IgD-negative memory B cell (primary cell): Measurements from ENCODE around the gene MCRIP1. TPM values are rescaled to one million over a fixed set of nuclear protein-coding genes. Genes with fewer than 3 reads are reported as not detected.

Experiments
- H3K27ac Mint-ChIP-seq, 3 donors: one replicate each; pipeline ENCODE4 v1.8.0; 2020 to 2022; ENCODE audit warnings: mild to moderate bottlenecking in 3 of 3, mixed read lengths in 3 of 3, moderate library complexity in 1 of 3
- H3K27me3 Mint-ChIP-seq: one replicate; pipeline ENCODE4 v1.8.0; 2021; ENCODE audit warnings: mixed read lengths
- H3K36me3 Mint-ChIP-seq: one replicate; pipeline ENCODE4 v1.8.0; 2020; ENCODE audit warnings: mild to moderate bottlenecking, mixed read lengths
- H3K4me1 Mint-ChIP-seq, 3 donors: one replicate each; pipeline ENCODE4 v1.8.0; 2020 to 2022; ENCODE audit warnings: mixed read lengths in 3 of 3, mild to moderate bottlenecking in 1 of 3
- H3K4me3 Mint-ChIP-seq, 4 donors: one replicate each; pipeline ENCODE4 v1.8.0; 2020 to 2022; ENCODE audit warnings: mild to moderate bottlenecking in 4 of 4, mixed read lengths in 4 of 4, moderate library complexity in 3 of 4
- H3K9me3 Mint-ChIP-seq, 3 donors: one replicate each; pipeline ENCODE4 v1.8.0; 2020 to 2021; ENCODE audit warnings: mixed read lengths in 3 of 3, mild to moderate bottlenecking in 1 of 3
- polyA plus RNA-seq: library from polyadenylated mRNA; unstranded; fragments of 300-500 nt; fragmentation: Illumina TruSeq; gene quantifications from one replicate; pipeline ENCODE4 v1.2.3, GENCODE V29; 2021

The MCRIP1 gene
- polyA plus RNA-seq, 1 donor from 2014 or later = 66.4 TPM

DNA sequence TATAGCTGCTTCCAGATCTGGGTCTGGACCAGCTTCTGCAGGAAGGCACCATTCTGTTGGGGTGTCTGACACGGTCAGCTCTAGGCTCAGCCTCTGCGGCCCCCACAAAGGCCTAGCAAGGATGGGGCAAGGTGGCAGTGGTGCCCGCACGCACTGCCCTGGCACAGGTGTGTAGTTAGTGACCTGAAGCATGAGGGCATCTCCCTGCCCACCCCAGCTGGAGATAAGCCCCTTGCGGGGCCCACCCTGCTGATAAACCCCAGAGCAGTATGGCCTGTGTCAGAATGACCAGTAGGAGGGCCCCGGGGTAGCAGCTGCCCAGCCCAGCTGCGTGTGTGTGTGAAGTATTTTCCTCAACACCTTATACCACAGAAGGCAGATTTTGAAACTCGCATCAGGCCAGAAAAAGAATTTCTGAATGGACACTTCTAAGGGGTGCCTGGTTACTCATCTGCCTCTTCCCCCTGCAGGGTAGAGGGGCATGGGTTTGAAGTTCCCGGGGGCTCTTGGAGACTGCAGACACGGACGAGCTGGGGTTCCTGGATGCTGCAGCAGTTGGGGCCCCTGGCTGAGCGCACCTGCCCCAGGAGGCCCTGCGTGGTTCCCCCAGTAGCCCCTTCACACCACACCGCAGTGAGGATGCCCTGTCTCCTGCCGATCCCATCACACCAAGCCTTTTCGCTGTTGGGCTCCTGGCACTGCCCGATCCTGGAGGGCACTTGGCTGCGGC lies 33.5 kb upstream of the MCRIP1 start:
- Mint-ChIP-seq H3K4me3 (peak overlapping the region in 1 of 4 donors; percentile 73), H3K36me3 (peaks cover 4% of the 10 kb centered on the region), H3K4me1 (peaks cover 10 to 20% (median 14%) of the 10 kb centered on the region in 3 donors), H3K27ac (peak overlapping the region; percentile 46 to 99 (median 86)), H3K9me3 (no peaks in the 10 kb centered on the region), H3K27me3 (no peaks in the 10 kb centered on the region)

GRCh38 chr17:81865733-81866439 lies 32.8 kb upstream of the MCRIP1 start:
- peak overlapping the region; percentile 86 to 99 (median 88) for H3K27ac Mint-ChIP-seq
- peaks cover 14 to 20% (median 14%) of the 10 kb centered on the region in 3 donors for H3K4me1 Mint-ChIP-seq
- no peaks in the 10 kb centered on the region for H3K9me3 Mint-ChIP-seq
- peaks cover 4% of the 10 kb centered on the region for H3K36me3 Mint-ChIP-seq
- no peaks in the 10 kb centered on the region for H3K27me3 Mint-ChIP-seq
- H3K4me3 Mint-ChIP-seq = peak overlapping the region in 1 of 4 donors; percentile 73

DNA sequence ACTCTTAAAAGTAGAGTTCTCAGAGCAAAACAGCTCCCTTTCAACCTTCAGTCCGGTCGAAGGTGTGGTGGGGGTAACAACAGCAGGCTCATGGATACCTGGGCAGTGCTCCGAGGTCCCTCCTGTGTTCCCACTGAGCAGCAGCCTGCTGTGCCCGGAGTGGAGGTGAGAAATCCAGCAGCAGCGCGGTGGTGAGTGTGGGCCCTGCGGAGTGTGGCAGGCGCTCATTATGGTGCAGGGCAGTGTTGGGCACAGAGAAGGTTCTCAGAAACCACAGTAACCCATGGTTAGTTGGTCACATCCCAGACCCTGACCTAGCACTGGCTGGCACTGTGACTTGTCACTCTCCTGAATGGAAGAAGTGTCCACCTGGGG lies 32.3 kb upstream of the MCRIP1 start:
- Mint-ChIP-seq H3K4me3 (peak overlapping the region in 1 of 4 donors; percentile 73), H3K4me1 (peaks cover 14 to 20% (median 17%) of the 10 kb centered on the region in 3 donors), H3K9me3 (no peaks in the 10 kb centered on the region), H3K27ac (peak overlapping the region; percentile 86 to 99 (median 88)), H3K27me3 (peaks cover 3% of the 10 kb centered on the region), H3K36me3 (peaks cover 4% of the 10 kb centered on the region)

GRCh38 chr17:81863833-81864768 lies 31.0 kb upstream of the MCRIP1 start:
- Mint-ChIP-seq H3K4me1 (peaks cover 14 to 23% (median 15%) of the 10 kb centered on the region in 3 donors), H3K27me3 (peaks cover 3% of the 10 kb centered on the region), H3K9me3 (no peaks in the 10 kb centered on the region), H3K27ac (peak overlapping the region in 2 of 3 donors; percentile 50 to 99), H3K36me3 (peaks cover 2% of the 10 kb centered on the region), H3K4me3 (peak overlapping the region in 2 of 4 donors; percentile 48 to 73)

GRCh38 chr17:81863123-81863675 lies 30.1 kb upstream of the MCRIP1 start:
- peaks cover 14 to 23% (median 15%) of the 10 kb centered on the region in 3 donors for H3K4me1 Mint-ChIP-seq
- peak overlapping the region; percentile 9 to 99 (median 87) for H3K27ac Mint-ChIP-seq
- H3K4me3 Mint-ChIP-seq = peak overlapping the region in 2 of 4 donors; percentile 26 to 73
- peaks cover 2% of the 10 kb centered on the region for H3K36me3 Mint-ChIP-seq
- H3K9me3 Mint-ChIP-seq = no peaks in the 10 kb centered on the region
- peaks cover 3% of the 10 kb centered on the region for H3K27me3 Mint-ChIP-seq

- Mint-ChIP-seq H3K36me3 (peaks cover 2% of the 10 kb centered on the region), H3K9me3 (no peaks in the 10 kb centered on the region), H3K27me3 (peaks cover 3% of the 10 kb centered on the region), H3K4me1 (peaks cover 10 to 21% (median 15%) of the 10 kb centered on the region in 3 donors), H3K4me3 (peak overlapping the region; percentile 89 to 96 (median 91)), H3K27ac (peak overlapping the region; percentile 95 to 99 (median 98))
These were observed 27.9 kb upstream of the MCRIP1 start for GRCh38 chr17:81860756-81861568.

GRCh38 chr17:81859906-81860755 lies 27.0 kb upstream of the MCRIP1 start, which contains the start of gene P4HB:
Gene P4HB (minus strand): TSS chr17:81860535. CDS start chr17:81860471, 64 bp downstream.
- Mint-ChIP-seq H3K27ac (peak within 1 kb of the TSS; percentile 95 to 99 (median 98)), H3K4me1 (peaks cover 8 to 19% (median 15%) of the 10 kb centered on the region in 3 donors), H3K27me3 (peaks cover 3% of the 10 kb centered on the region), H3K4me3 (peak within 1 kb of the TSS; percentile 89 to 97 (median 94)), H3K36me3 (peaks cover 2% of the 10 kb centered on the region), H3K9me3 (no peaks in the 10 kb centered on the region)

DNA sequence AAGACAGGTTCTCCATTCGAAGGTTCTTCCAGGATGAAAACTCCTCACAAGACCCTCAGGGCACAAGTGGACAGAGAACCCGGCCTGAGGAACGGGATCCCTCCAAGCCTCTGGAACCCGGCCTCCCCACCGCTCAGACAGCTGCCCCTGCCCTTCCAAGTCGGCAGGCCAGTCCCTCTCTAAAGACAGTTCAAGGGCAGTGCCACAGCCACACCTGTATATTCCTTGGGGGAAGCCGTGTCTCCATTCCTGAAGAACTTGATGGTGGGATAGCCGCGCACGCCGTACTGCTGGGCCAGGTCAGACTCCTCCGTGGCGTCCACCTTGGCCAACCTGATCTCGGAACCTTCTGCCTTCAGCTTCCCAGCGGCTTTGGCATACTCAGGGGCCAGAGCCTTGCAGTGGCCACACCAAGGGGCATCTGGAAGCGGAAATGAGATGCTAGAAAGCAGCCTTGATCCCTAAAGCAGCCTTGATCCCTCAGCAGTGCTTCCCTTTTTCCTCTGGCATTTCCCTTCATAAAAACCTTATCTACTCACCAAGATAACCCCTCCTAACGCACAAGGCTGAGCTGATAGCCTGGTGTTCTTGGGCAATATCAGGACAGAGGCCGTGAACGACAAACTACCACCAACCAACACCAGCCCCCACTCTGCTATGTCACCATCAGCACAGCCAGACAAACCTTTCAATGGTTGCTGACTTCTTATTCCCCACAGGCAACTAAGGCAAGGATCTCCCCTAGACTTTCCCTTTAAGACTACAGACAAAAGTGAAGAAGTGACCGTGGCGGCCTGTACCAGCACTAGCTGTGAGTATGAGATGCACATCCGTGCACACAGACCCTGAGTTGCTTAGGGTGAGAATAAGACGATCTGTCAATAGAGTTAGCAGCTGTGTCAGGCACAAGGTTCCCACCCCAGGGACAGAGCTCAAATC lies 26.1 kb upstream of the MCRIP1 start:
- H3K4me1 Mint-ChIP-seq = peaks cover 8 to 19% (median 15%) of the 10 kb centered on the region in 3 donors
- H3K9me3 Mint-ChIP-seq = no peaks in the 10 kb centered on the region
- peaks cover 2% of the 10 kb centered on the region for H3K36me3 Mint-ChIP-seq
- H3K4me3 Mint-ChIP-seq = peak overlapping the region; percentile 80 to 97 (median 93)
- peaks cover 3% of the 10 kb centered on the region for H3K27me3 Mint-ChIP-seq
- peak overlapping the region; percentile 27 to 95 (median 83) for H3K27ac Mint-ChIP-seq

DNA sequence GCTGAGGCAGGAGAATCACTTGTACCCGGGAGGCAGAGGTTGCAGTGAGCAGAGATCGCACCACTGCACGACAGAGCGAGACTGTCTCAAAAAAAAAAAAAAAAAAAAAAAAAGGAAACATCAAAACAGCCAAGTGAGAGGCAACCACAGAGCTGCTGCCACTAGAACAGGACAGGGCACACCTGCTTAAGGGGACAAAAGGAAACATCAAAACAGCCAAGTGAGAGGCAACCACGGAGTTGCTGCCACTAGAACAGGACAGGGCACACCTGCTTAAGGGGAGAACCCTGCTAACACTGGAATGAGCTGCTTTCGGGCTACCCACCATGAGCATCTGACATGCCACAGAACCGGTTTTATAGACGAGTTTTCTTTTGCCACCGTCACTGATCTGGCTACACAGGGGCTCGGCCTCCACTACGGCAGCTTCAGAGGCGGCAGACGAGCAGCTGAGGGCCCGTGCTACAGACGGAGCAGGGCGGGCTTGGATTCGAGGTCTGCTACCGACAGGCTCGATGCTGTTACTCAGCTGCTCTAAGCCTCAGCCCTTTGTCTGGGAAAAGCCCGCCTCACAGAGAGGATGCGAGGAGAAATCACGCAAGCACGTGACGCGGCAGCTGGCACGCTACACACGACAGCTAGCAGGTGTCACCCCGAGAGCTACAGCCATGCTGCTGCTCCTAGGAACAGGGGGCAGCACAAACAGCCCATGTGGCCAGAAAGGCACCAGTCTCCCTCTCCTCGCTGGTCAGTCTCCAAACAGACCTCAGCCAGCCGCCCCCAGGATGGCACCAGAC lies 25.3 kb upstream of the MCRIP1 start:
- peak overlapping the region in 3 of 4 donors; percentile 56 to 97 (median 65) for H3K4me3 Mint-ChIP-seq
- H3K4me1 Mint-ChIP-seq = peaks cover 8 to 16% (median 10%) of the 10 kb centered on the region in 3 donors
- H3K36me3 Mint-ChIP-seq = no peaks in the 10 kb centered on the region
- peak overlapping the region in 1 of 3 donors; percentile 19 for H3K27ac Mint-ChIP-seq
- peaks cover 3% of the 10 kb centered on the region for H3K27me3 Mint-ChIP-seq
- H3K9me3 Mint-ChIP-seq = no peaks in the 10 kb centered on the region

- H3K27ac Mint-ChIP-seq = peak overlapping the region in 1 of 3 donors; percentile 71
- H3K36me3 Mint-ChIP-seq = no peaks in the 10 kb centered on the region
- no peaks in the 10 kb centered on the region for H3K9me3 Mint-ChIP-seq
- H3K4me1 Mint-ChIP-seq = peaks cover 4 to 9% (median 5%) of the 10 kb centered on the region in 3 donors
- H3K27me3 Mint-ChIP-seq = no peaks in the 10 kb centered on the region
- no peak overlapping the region for H3K4me3 Mint-ChIP-seq
These were observed 22.1 kb upstream of the MCRIP1 start for GRCh38 chr17:81854974-81855774.

GRCh38 chr17:81852237-81852636 lies 19.1 kb upstream of the MCRIP1 start:
- Mint-ChIP-seq H3K4me3 (no peak overlapping the region), H3K27me3 (no peaks in the 10 kb centered on the region), H3K9me3 (no peaks in the 10 kb centered on the region), H3K4me1 (no peaks in the 10 kb centered on the region), H3K36me3 (no peaks in the 10 kb centered on the region), H3K27ac (no peak overlapping the region)
